ENCODE measurements around the gene PCDHB15.
"Not testable (repeated sequence)": the region's sequence is repeated elsewhere in the genome, so short reads cannot be mapped to it uniquely, and the experiment has no call there.

GRCh38 chr5:141235922-141236321 is 9.3 kb upstream of the PCDHB15 start:
- not testable (repeated sequence) for TF ChIP-seq CTCF (conservative IDR thresholded peaks at IDR 0.05); ZFX (IDR thresholded peaks at IDR 0.05)

Measured in C4-2B (cell line).